ENCODE results near the gene OLIG3.

OLIG3 gene

DNA sequence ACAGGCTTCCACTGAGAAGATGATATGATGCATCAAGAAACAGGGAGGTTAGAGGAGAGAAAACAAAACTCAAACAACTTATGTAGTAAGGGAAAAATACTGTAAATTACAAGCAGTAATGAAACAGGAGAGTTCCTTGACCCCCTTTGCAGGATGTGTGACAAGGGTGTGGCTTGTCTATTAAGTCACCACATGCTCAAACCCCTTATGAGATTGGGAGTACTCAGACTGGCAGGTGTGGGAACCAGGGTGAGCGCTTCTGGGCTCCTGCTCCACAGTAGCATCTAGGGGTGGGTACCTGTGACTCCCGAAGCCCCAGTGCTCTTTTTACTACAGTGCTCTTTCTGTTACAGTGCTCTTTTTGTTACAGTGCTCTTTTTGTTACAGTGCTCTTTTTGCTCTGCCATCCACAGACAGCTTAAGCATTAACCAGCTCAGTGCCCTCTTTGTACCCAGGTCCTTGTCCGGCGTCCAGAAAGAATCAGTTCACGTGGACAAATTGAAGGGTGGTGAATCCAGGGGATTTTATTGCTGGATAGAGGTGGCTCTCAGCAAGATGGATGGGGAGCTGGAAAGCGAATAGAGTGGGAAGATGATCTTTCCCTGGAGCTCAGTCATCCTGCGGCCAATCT, 28.7 kb downstream of the OLIG3 start:
- no peak for DNase-seq

DNA sequence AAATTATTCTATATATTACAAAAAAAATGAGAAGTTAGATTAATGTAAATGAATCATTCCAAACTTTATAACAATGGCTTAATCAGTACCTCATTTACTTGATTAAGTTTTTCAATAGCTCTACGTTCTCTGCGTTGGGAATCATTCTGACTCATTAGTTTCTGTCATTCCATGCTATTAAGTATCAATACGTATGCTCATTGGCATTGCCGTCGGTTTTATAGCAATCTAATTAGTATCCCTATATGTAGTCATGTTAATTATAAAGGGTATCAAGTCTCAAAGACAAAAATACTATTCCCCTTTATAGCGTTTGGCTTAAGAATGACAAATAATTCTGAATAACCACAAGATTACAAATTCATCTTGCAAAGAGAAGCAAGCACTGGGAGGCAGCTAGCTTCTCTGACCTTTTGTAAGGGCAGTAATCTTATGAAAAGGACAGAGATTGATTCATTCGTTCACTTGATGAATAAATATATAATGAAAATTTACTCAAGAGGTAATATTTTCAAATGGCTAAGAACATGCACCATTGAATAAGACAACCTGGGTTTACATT, 41.8 kb downstream of the OLIG3 start:
- DNase-seq: no peak

DNA sequence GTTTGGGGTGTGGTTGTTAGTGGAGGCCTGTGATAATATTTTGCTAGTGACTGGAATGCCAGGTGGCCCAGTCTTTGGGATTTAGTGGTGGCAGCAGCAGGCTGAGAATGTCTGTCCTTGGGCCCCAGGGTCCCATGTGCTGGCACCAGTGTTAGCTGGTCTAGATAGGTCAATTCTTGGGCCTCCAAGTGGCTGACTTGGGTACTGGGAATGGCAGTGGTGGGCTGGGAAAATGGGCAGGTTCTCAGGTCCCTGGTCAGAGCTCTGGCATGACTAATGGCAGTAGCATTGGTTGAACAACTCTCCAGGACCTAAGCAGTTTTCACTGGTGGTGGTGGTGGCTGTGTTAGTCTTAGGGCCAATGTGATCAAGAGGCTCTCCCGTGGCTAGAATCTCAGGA, 50.3 kb downstream of the OLIG3 start:
- no peak for DNase-seq

Data from activated T-cell treated with anti-CD3 and anti-CD28 coated beads, Interleukin-2, amount 50 U/mL, for 1 hour (primary cell).